Small intestine (tissue), 7 donors: ENCODE results near the gene ARHGAP24. TPM values are rescaled to one million over a fixed set of nuclear protein-coding genes. Genes with fewer than 3 reads are reported as not detected.

Experiments used
- DNase-seq, 2 donors: peaks; one replicate each; pipeline versions ENCODE4 v3.0.0 to v3.0.0-alpha.2; 2013
- FAIRE-seq: peaks from 2 replicates; lab custom pipeline; 2012; peaks lifted over from hg19 to GRCh38; lab: Jason Lieb, UNC
- H3K27ac ChIP-seq, 3 donors: one replicate each; pipeline ENCODE4 v1.5.1; 2013; ENCODE audit warnings: low read length in 2 of 3, mild to moderate bottlenecking in 2 of 3, control low read depth in 1 of 3, inconsistent platforms in 1 of 3, low read depth in 1 of 3, moderate library complexity in 1 of 3
- H3K27me3 ChIP-seq, 3 donors: one replicate each; pipeline ENCODE4 v1.6.1; 2013; ENCODE audit warnings: low read length in 3 of 3, inconsistent platforms in 1 of 3; ENCODE audit not compliant: control insufficient read depth in 3 of 3, insufficient read depth in 3 of 3
- H3K36me3 ChIP-seq, 3 donors: one replicate each; pipeline ENCODE4 v1.6.1; 2013; ENCODE audit warnings: low read length in 3 of 3, inconsistent platforms in 1 of 3, low read depth in 1 of 3, mild to moderate bottlenecking in 1 of 3, moderate library complexity in 1 of 3; ENCODE audit not compliant: control insufficient read depth in 3 of 3, insufficient read depth in 2 of 3
- H3K4me1 ChIP-seq, 3 donors: one replicate each; pipeline ENCODE4 v1.6.1; 2013; ENCODE audit warnings: low read length in 2 of 3, inconsistent platforms in 1 of 3, low read depth in 1 of 3, mild to moderate bottlenecking in 1 of 3, moderate library complexity in 1 of 3; ENCODE audit not compliant: control insufficient read depth in 3 of 3, insufficient read depth in 2 of 3
- H3K4me3 ChIP-seq, 3 donors: one replicate each; pipeline ENCODE4 v1.5.1; 2013; ENCODE audit warnings: low read length in 3 of 3, control low read depth in 1 of 3, inconsistent platforms in 1 of 3, low read depth in 1 of 3, mild to moderate bottlenecking in 1 of 3, moderate library complexity in 1 of 3
- H3K9me3 ChIP-seq, 2 donors: one replicate each; pipeline ENCODE4 v1.6.1; 2013; ENCODE audit warnings: low read depth in 1 of 2, low read length in 1 of 2; ENCODE audit not compliant: control insufficient read depth in 2 of 2, insufficient read depth in 1 of 2
- whole genome bisulfite sequencing, 3 donors: extraction: QIAGEN DNeasy Blood & Tissue Kit; methylation state at CpG; one replicate each; pipeline ENCODE4 v1.1.7; 2013; 5-methylcytosine and 5-hydroxymethylcytosine counted together
- polyA plus RNA-seq, 4 donors: library from polyadenylated mRNA; stranded (reverse) in 3 of 4; unstranded in 1 of 4; fragments of 200-250 nt in 3 of 4; fragments of 120-200 nt in 1 of 4; gene quantifications; one replicate each; pipeline versions ENCODE4 v1.2.1 to v1.2.3, GENCODE V29; 2013
- donor health status: healthy with polysubstance abuse.
- donor health status: control.
- donor health status: control.
- donor health status: Bipolar disorder and iron deficiency.
- donor health status: healthy.

Gene ARHGAP24
- polyA plus RNA-seq, 4 donors = 1.1 to 4.0 (median 3.8) TPM

- no peak overlapping the region for H3K4me3 ChIP-seq
- no peaks in the 10 kb centered on the region for H3K36me3 ChIP-seq
- H3K27me3 ChIP-seq = no peaks in the 10 kb centered on the region
- DNase-seq (no peak), FAIRE-seq (no peak)
- H3K4me1 ChIP-seq = peaks cover 0 to 2% (median 0%) of the 10 kb centered on the region in 3 donors
- no peak overlapping the region for H3K27ac ChIP-seq
- no peaks in the 10 kb centered on the region for H3K9me3 ChIP-seq
These were observed 136.7 kb downstream of the ARHGAP24 start for GRCh38 chr4:85611661-85612060.

- no peak for DNase-seq
- Histone ChIP-seq H3K9me3 (no peaks in the 10 kb centered on the region), H3K4me3 (no peak overlapping the region), H3K36me3 (no peaks in the 10 kb centered on the region), H3K27ac (no peak overlapping the region), H3K27me3 (no peaks in the 10 kb centered on the region), H3K4me1 (no peaks in the 10 kb centered on the region)
- no peak for FAIRE-seq
- WGBS, 3 donors = 85 to 91% (median 90%) methylated on average over 1 of the region's 1 CpG
These were observed 139.0 kb downstream of the ARHGAP24 start for GRCh38 chr4:85613901-85614300.

DNA sequence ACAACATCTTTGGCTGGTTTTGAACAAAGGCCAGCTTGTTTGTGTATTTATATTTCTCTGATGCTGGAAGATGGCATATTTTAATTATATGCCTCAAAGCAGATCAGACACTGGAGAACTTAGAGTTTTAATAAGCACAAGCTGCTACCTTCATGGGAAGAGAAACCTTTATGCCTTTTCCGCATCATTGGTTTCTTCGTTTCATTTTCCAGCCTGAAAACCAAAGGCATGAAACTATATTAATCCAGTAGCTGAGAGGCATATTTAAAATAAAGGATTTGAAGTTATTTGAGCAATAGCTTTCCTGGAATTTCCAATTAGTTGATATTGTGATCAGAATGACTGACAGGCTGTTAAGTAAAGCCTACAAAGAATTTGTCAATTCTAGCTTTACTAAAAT lies 141.0 kb downstream of the ARHGAP24 start:
- H3K4me3 ChIP-seq = no peak overlapping the region
- 85 to 93% (median 88%) methylated on average over 2 of the region's 2 CpGs for WGBS, 3 donors
- no peak overlapping the region for H3K27ac ChIP-seq
- H3K9me3 ChIP-seq = no peaks in the 10 kb centered on the region
- H3K4me1 ChIP-seq = no peaks in the 10 kb centered on the region
- H3K27me3 ChIP-seq = no peaks in the 10 kb centered on the region
- H3K36me3 ChIP-seq = no peaks in the 10 kb centered on the region
- DNase-seq (no peak), FAIRE-seq (no peak)

DNA sequence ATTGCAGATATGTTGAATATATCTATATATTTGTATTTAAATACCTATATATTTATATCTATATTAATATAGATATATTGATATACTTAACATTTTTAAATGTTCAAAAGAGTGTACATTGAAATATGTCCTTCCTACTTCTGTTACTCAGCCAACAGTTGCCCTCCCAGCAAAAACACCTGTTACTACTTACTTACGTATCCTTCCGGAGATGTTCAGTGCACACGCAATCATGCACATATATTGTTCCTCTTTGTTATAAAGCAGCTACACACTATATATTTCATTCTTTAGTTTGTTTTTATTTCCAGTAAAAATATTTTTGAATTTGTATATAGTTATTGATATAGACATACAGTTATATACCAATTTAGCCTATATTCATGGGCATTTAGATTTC lies 142.3 kb downstream of the ARHGAP24 start:
- WGBS, 3 donors = 95 to 99% (median 96%) methylated on average over 3 of the region's 3 CpGs
- H3K9me3 ChIP-seq = no peaks in the 10 kb centered on the region
- H3K27me3 ChIP-seq = no peaks in the 10 kb centered on the region
- H3K4me1 ChIP-seq = no peaks in the 10 kb centered on the region
- H3K36me3 ChIP-seq = no peaks in the 10 kb centered on the region
- no peak overlapping the region for H3K4me3 ChIP-seq
- no peak overlapping the region for H3K27ac ChIP-seq
- DNase-seq (no peak), FAIRE-seq (no peak)

- Histone ChIP-seq H3K9me3 (peaks cover 0 to 4% of the 10 kb centered on the region in 2 donors), H3K4me1 (no peaks in the 10 kb centered on the region), H3K36me3 (no peaks in the 10 kb centered on the region), H3K27ac (no peak overlapping the region), H3K27me3 (no peaks in the 10 kb centered on the region), H3K4me3 (no peak overlapping the region)
- DNase-seq (no peak), FAIRE-seq (no peak)
These were observed 158.0 kb downstream of the ARHGAP24 start for GRCh38 chr4:85632981-85633380.

GRCh38 chr4:85637778-85638177 lies 162.8 kb downstream of the ARHGAP24 start:
- WGBS, 3 donors = 90 to 92% (median 91%) methylated on average over 2 of the region's 2 CpGs
- no peaks in the 10 kb centered on the region for H3K36me3 ChIP-seq
- FAIRE-seq = no peak

DNA sequence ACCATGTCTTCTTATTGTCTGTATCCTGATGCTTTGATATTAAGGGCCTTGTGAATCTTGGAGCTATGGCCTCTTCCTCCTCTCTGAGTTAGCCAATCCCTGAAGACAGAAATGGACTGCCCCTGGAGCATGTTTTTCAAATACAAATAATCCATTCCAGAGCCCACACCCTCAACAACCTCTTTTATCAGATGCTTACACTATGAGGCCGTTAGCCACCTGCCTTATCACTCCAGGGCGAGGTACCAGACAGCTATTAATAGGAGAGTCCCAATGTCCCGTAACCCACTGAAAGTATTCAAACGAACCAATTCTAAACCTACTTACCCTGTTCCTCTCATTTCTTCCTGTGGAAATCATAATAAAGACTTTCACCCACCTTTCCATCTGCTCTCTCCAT lies 165.0 kb downstream of the ARHGAP24 start:
- Histone ChIP-seq H3K27ac (no peak overlapping the region), H3K4me3 (no peak overlapping the region), H3K36me3 (no peaks in the 10 kb centered on the region), H3K9me3 (no peaks in the 10 kb centered on the region), H3K27me3 (no peaks in the 10 kb centered on the region), H3K4me1 (no peaks in the 10 kb centered on the region)
- FAIRE-seq (no peak), DNase-seq (peak in 1 of 2 donors; percentile 13)
- 34 to 67% (median 47%) methylated on average over 4 of the region's 4 CpGs for WGBS, 3 donors

More at GRCh38 chr4:85637778-85638177, 162.8 kb downstream of the ARHGAP24 start:
- no peaks in the 10 kb centered on the region for H3K9me3 ChIP-seq
- H3K4me1 ChIP-seq = no peaks in the 10 kb centered on the region
- DNase-seq = no peak
- no peak overlapping the region for H3K27ac ChIP-seq
- no peak overlapping the region for H3K4me3 ChIP-seq
- no peaks in the 10 kb centered on the region for H3K27me3 ChIP-seq

DNA sequence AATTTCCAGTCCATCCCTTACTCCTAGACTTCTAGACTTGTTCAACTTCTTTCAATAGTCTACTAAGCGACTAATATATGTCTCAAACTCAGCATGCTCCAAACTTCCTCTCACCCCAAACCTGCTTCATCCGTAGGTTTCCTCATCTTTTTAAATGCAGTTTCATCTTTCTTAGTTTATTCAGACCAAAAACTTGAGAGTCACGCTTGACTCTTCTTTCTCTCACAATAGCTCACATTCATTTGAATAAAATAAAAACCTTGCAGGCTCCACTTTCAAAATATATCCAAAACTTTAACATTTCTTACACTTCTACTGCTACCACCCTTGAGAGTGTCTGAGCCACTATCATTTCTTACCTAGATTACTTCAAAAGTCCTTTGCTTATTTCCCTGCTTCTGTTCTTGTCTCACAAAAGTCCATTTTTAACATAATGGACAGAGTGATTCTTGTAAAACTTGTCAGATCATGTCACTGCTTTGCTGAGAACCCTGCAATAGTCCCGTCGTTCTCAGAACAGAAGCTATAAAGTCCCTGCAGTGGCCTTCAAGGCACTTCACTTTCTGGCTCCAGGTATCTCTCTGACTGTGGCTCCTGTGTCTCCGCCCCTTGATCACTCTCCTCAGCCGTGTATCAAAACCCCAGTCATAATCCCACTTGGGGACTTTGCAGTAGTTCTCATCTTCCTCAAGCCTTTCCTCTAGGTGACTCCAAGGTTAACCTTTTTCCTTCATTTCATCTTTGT lies 167.6 kb downstream of the ARHGAP24 start:
- no peaks in the 10 kb centered on the region for H3K36me3 ChIP-seq
- WGBS, 3 donors = 90 to 92% (median 90%) methylated on average over 7 of the region's 7 CpGs
- H3K27ac ChIP-seq = no peak overlapping the region
- no peak for DNase-seq
- no peaks in the 10 kb centered on the region for H3K4me1 ChIP-seq
- H3K4me3 ChIP-seq = no peak overlapping the region
- FAIRE-seq = no peak
- H3K27me3 ChIP-seq = no peaks in the 10 kb centered on the region
- H3K9me3 ChIP-seq = no peaks in the 10 kb centered on the region

DNA sequence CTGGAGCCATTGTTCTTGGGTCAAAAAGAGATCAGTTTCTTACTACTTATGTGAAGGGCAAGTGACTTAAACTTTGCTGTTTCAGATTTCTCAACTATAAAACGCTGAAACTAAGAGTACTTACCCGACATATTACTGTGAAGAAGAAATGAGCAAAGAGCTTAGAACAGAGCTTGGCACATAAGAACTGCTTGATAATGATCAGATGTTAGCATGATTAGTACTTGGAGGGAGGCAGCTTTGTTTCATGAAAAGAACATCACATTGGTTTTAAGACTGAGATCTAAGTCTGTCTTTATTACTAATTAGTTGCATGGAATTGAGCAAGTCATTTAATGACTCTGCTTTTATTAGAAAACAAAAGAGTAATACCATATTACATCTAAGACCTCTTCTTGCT lies 169.1 kb downstream of the ARHGAP24 start:
- FAIRE-seq (no peak), DNase-seq (no peak)
- Histone ChIP-seq H3K27ac (no peak overlapping the region), H3K4me1 (no peaks in the 10 kb centered on the region), H3K27me3 (no peaks in the 10 kb centered on the region), H3K36me3 (no peaks in the 10 kb centered on the region), H3K9me3 (no peaks in the 10 kb centered on the region), H3K4me3 (no peak overlapping the region)
- 77 to 85% (median 77%) methylated on average over 2 of the region's 2 CpGs for WGBS, 3 donors
